Neural progenitor cell (in vitro differentiated cells): ENCODE results near the gene CES3. TPM values are rescaled to one million over a fixed set of nuclear protein-coding genes. Genes with fewer than 3 reads are reported as not detected.

Source experiments
- DNase-seq: peaks from one replicate; pipeline ENCODE4 v3.0.0-alpha.2; 2016; ENCODE audit warnings: low spot score
- H2AFZ ChIP-seq: fragments of 200-600 bp; sonication (generic); replicated peaks from 2 replicates; pipeline ENCODE4 v1.6.1; 2016; ENCODE audit warnings: antibody characterized with exemption
- H3F3A ChIP-seq: fragments of 200-600 bp; sonication (generic); 2 replicates; pipeline ENCODE4 v1.6.1; 2016; ENCODE audit warnings: antibody characterized with exemption, low read depth
- H3K27ac ChIP-seq: fragments of 200-600 bp; sonication (generic); 2 replicates; pipeline ENCODE4 v1.5.1; 2016; ENCODE audit warnings: mild to moderate bottlenecking
- H3K27me3 ChIP-seq: fragments of 200-600 bp; sonication (generic); 2 replicates; pipeline ENCODE4 v1.6.1; 2016; ENCODE audit warnings: mild to moderate bottlenecking, moderate library complexity
- H3K36me3 ChIP-seq: fragments of 200-600 bp; sonication (generic); 2 replicates; pipeline ENCODE4 v1.5.1; 2016
- H3K4me1 ChIP-seq: fragments of 200-600 bp; sonication (generic); 2 replicates; pipeline ENCODE4 v1.6.1; 2016; ENCODE audit warnings: mixed run types
- H3K4me2 ChIP-seq: fragments of 200-600 bp; sonication (generic); 2 replicates; pipeline ENCODE4 v1.6.1; 2016
- H3K4me3 ChIP-seq: fragments of 200-600 bp; sonication (generic); 2 replicates; pipeline ENCODE4 v1.5.1; 2016
- H3K79me2 ChIP-seq: fragments of 200-600 bp; sonication (generic); 2 replicates; pipeline ENCODE4 v1.6.1; 2016; ENCODE audit warnings: low read depth
- H3K9ac ChIP-seq: fragments of 200-600 bp; sonication (generic); 2 replicates; pipeline ENCODE4 v1.6.1; 2016
- H3K9me3 ChIP-seq: fragments of 200-600 bp; sonication (generic); 2 replicates; pipeline ENCODE4 v1.5.1; 2016; ENCODE audit warnings: low read depth
- H4K20me1 ChIP-seq: fragments of 200-600 bp; sonication (generic); 2 replicates; pipeline ENCODE4 v1.6.1; 2016; ENCODE audit warnings: low read depth
- H3K27ac Mint-ChIP-seq: 3 replicates; pipeline ENCODE4 v1.8.0; 2021; ENCODE audit warnings: mixed read lengths
- H3K27me3 Mint-ChIP-seq: 2 replicates; pipeline ENCODE4 v1.8.0; 2022; ENCODE audit warnings: low read depth, mild to moderate bottlenecking, inconsistent platforms, moderate library complexity, mixed read lengths; ENCODE audit not compliant: insufficient read depth
- H3K36me3 Mint-ChIP-seq: 3 replicates; pipeline ENCODE4 v1.8.0; 2021; ENCODE audit warnings: mixed read lengths
- H3K4me1 Mint-ChIP-seq: 3 replicates; pipeline ENCODE4 v1.8.0; 2021; ENCODE audit warnings: mixed read lengths
- H3K4me3 Mint-ChIP-seq: 3 replicates; pipeline ENCODE4 v1.8.0; 2021; ENCODE audit warnings: mild to moderate bottlenecking, moderate library complexity, mixed read lengths
- H3K9me3 Mint-ChIP-seq: 3 replicates; pipeline ENCODE4 v1.8.0; 2020; ENCODE audit warnings: mixed read lengths
- EZH2 ChIP-seq: fragments of 200-600 bp; sonication (generic); IDR thresholded peaks from 2 replicates; pipeline ENCODE4 v1.6.1; 2017; ENCODE audit warnings: antibody characterized with exemption, mild to moderate bottlenecking, moderate library complexity
- EZH2phosphoT487 ChIP-seq: fragments of 200-600 bp; sonication (generic); IDR thresholded peaks from 2 replicates; pipeline ENCODE4 v1.6.1; 2017; ENCODE audit warnings: antibody characterized with exemption
- total RNA-seq: library from RNA; depleted of rRNA; stranded (reverse); fragments of >200 nt; gene quantifications from 2 replicates; pipeline ENCODE4 v1.2.3, GENCODE V29; 2015; ENCODE audit warnings: low replicate concordance
- TF ChIP-seq, protein P1 (sequence below): fragments of 200-600 bp; sonication (generic); IDR thresholded peaks from 2 replicates; pipeline ENCODE4 v1.5.1; 2017; ENCODE audit warnings: antibody characterized with exemption, mild to moderate bottlenecking

CES3 gene
- total RNA-seq, 1 donor from 2014 or later, result 5.7 TPM

DNA sequence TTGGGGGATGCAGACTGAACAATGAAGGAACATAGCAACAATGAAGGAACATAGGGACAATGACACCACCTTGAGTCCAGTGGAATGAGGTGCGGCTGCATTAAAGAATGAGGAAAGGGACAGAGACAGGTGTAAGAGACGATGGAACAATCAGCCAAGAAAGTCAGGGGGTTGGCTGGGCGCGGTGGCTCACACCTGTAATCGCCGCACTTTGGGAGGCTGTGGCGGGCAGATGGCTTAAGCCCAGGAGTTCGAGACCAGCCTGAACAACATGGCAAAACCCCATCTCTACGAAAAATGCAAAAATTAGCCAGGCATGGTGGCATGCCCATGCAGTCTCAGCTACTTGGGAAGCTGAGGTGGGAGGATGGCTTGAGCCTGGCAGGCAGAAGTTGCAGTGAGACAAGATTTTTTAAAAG lies 54.3 kb downstream of the CES3 start:
- no peak overlapping the region for H3K27ac ChIP-seq
- H3K27ac Mint-ChIP-seq, result no peak overlapping the region
- H3K4me3 Mint-ChIP-seq, result peak overlapping the region; percentile 24
- no peak for DNase-seq
- TF ChIP-seq EZH2 (no peak), EZH2phosphoT487 (no peak)
- TF ChIP-seq, protein P1, sequence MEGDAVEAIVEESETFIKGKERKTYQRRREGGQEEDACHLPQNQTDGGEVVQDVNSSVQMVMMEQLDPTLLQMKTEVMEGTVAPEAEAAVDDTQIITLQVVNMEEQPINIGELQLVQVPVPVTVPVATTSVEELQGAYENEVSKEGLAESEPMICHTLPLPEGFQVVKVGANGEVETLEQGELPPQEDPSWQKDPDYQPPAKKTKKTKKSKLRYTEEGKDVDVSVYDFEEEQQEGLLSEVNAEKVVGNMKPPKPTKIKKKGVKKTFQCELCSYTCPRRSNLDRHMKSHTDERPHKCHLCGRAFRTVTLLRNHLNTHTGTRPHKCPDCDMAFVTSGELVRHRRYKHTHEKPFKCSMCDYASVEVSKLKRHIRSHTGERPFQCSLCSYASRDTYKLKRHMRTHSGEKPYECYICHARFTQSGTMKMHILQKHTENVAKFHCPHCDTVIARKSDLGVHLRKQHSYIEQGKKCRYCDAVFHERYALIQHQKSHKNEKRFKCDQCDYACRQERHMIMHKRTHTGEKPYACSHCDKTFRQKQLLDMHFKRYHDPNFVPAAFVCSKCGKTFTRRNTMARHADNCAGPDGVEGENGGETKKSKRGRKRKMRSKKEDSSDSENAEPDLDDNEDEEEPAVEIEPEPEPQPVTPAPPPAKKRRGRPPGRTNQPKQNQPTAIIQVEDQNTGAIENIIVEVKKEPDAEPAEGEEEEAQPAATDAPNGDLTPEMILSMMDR, result peak; percentile 3
- H3K27me3 ChIP-seq, result peaks cover 58% of the 10 kb centered on the region
- H3K79me2 ChIP-seq, result no peaks in the 10 kb centered on the region
- H2AFZ ChIP-seq, result no peak overlapping the region
- peaks cover 5% of the 10 kb centered on the region for H3K4me1 ChIP-seq
- H3K9ac ChIP-seq, result no peak overlapping the region
- H3K9me3 Mint-ChIP-seq, result no peaks in the 10 kb centered on the region
- H3K4me1 Mint-ChIP-seq, result peaks cover 4% of the 10 kb centered on the region
- H3K36me3 ChIP-seq, result no peaks in the 10 kb centered on the region
- H4K20me1 ChIP-seq, result no peaks in the 10 kb centered on the region
- no peak overlapping the region for H3K4me2 ChIP-seq
- no peaks in the 10 kb centered on the region for H3K9me3 ChIP-seq
- no peak overlapping the region for H3K4me3 ChIP-seq
- peaks cover 12% of the 10 kb centered on the region for H3F3A ChIP-seq
- H3K27me3 Mint-ChIP-seq, result peaks cover 32% of the 10 kb centered on the region
- no peaks in the 10 kb centered on the region for H3K36me3 Mint-ChIP-seq

DNA sequence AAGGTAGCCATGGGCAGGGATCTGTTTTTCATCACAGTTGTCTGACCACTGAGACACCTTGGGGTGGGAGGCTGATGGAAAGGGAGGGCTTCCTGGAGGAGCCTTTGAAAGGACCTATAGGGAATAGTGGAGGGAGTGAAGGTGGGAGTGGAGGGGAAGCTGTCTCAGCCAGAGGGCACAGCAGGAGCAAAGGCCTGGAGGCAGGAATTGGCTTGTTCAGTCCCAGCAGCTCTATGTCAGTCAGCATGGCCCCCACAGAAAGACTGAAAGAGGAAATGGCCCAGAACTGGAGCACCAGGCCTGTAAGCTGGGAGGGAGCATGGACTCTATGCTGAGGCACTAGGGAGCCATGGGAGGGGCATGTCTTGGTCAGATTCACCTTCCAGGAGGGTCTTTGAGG lies 55.1 kb downstream of the CES3 start:
- H3K27me3 Mint-ChIP-seq, result peaks cover 28% of the 10 kb centered on the region
- TF ChIP-seq EZH2phosphoT487, result no peak
- no peak for TF ChIP-seq EZH2
- TF ChIP-seq, protein P1, result no peak
- no peaks in the 10 kb centered on the region for H3K79me2 ChIP-seq
- peaks cover 4% of the 10 kb centered on the region for H3K4me1 Mint-ChIP-seq
- no peak overlapping the region for H3K9ac ChIP-seq
- peaks cover 58% of the 10 kb centered on the region for H3K27me3 ChIP-seq
- H3K4me2 ChIP-seq, result no peak overlapping the region
- no peak for DNase-seq
- peaks cover 5% of the 10 kb centered on the region for H3K4me1 ChIP-seq
- no peaks in the 10 kb centered on the region for H3K36me3 Mint-ChIP-seq
- H3K27ac ChIP-seq, result no peak overlapping the region
- H3K27ac Mint-ChIP-seq, result peak overlapping the region; percentile 61
- no peaks in the 10 kb centered on the region for H3K9me3 ChIP-seq
- peak overlapping the region; percentile 52 for H3K4me3 Mint-ChIP-seq
- H3K4me3 ChIP-seq, result no peak overlapping the region
- H3F3A ChIP-seq, result peaks cover 12% of the 10 kb centered on the region
- H3K9me3 Mint-ChIP-seq, result no peaks in the 10 kb centered on the region
- no peaks in the 10 kb centered on the region for H4K20me1 ChIP-seq
- no peaks in the 10 kb centered on the region for H3K36me3 ChIP-seq
- H2AFZ ChIP-seq, result no peak overlapping the region

GRCh38 chr16:67016681-67017420 lies 55.8 kb downstream of the CES3 start:
- Histone ChIP-seq H3K4me1 (peaks cover 5% of the 10 kb centered on the region), H3K9me3 (no peaks in the 10 kb centered on the region), H3F3A (peaks cover 12% of the 10 kb centered on the region), H3K36me3 (no peaks in the 10 kb centered on the region), H3K79me2 (no peaks in the 10 kb centered on the region), H4K20me1 (no peaks in the 10 kb centered on the region), H3K27ac (no peak overlapping the region), H2AFZ (no peak overlapping the region), H3K9ac (no peak overlapping the region), H3K4me2 (no peak overlapping the region), H3K4me3 (no peak overlapping the region), H3K27me3 (peaks cover 51% of the 10 kb centered on the region)
- Mint-ChIP-seq H3K36me3 (no peaks in the 10 kb centered on the region), H3K4me3 (no peak overlapping the region), H3K27me3 (peaks cover 26% of the 10 kb centered on the region), H3K4me1 (peaks cover 4% of the 10 kb centered on the region), H3K27ac (no peak overlapping the region), H3K9me3 (no peaks in the 10 kb centered on the region)
- no peak for TF ChIP-seq EZH2phosphoT487
- no peak for TF ChIP-seq EZH2
- TF ChIP-seq, protein P1, result no peak
- DNase-seq, result no peak
